IMR-90 (cell line): ENCODE results near the gene EFNA5. TPM values are rescaled to one million over a fixed set of nuclear protein-coding genes. Genes with fewer than 3 reads are reported as not detected.

Source experiments
- ATAC-seq: fragments of 200-7000 bp; cut with Tn5 transposase; 2 replicates; pipeline ENCODE4 v1.9.1; 2020; ENCODE audit warnings: low read depth, mild to moderate bottlenecking, moderate library complexity
- BruUV-seq: library from RNA; stranded (reverse); fragments of 400-500 nt; replicated peaks from 2 replicates; lab custom pipeline; 2021; lab: Mats Ljungman, UMichigan
- CTCF ChIA-PET: fragments of 300-600 bp; formaldehyde crosslinking; extraction: SDS; loops from one replicate; lab custom pipeline; 2021; ENCODE audit warnings: antibody characterized with exemption; lab: Yijun Ruan, JAX
- POLR2A ChIA-PET: fragments of 300-600 bp; sonication (Branson Sonifier 250); formaldehyde crosslinking; loops from one replicate; lab custom pipeline; 2022; ENCODE audit warnings: antibody characterized with exemption; ENCODE audit not compliant: unreplicated experiment; lab: Charles Lee
- DNase-seq: peaks from one replicate; pipeline ENCODE4 v3.0.0; 2013
- H2AFZ ChIP-seq: replicated peaks from 2 replicates; pipeline ENCODE3; 2013; ENCODE audit warnings: low read length, mild to moderate bottlenecking; ENCODE audit not compliant: poor library complexity
- H2AK5ac ChIP-seq: 2 replicates; pipeline ENCODE4 v1.6.1; 2013; ENCODE audit warnings: low read depth, low read length, inconsistent platforms
- H2AK9ac ChIP-seq: replicated peaks from 2 replicates; pipeline ENCODE3; 2013; ENCODE audit warnings: mild to moderate bottlenecking, low read depth, low read length, moderate library complexity; ENCODE audit not compliant: poor library complexity
- H2BK120ac ChIP-seq: 2 replicates; pipeline ENCODE4 v1.6.1; 2013; ENCODE audit warnings: low read depth, low read length, inconsistent platforms
- H2BK15ac ChIP-seq: 3 replicates; pipeline ENCODE4 v1.6.1; 2013; ENCODE audit warnings: low read depth, low read length, inconsistent platforms
- H2BK20ac ChIP-seq: 2 replicates; pipeline ENCODE4 v1.6.1; 2013; ENCODE audit warnings: low read depth, mild to moderate bottlenecking, inconsistent platforms, low read length, moderate library complexity
- H2BK5ac ChIP-seq: 2 replicates; pipeline ENCODE4 v1.6.1; 2013; ENCODE audit warnings: mild to moderate bottlenecking, low read depth, low read length, inconsistent platforms; ENCODE audit not compliant: poor library complexity, severe bottlenecking
- H3K14ac ChIP-seq: replicated peaks from 2 replicates; pipeline ENCODE4 v1.6.1; 2013; ENCODE audit warnings: low read depth, low read length, inconsistent platforms
- H3K18ac ChIP-seq: 2 replicates; pipeline ENCODE4 v1.6.1; 2013; ENCODE audit warnings: low read depth, low read length, control low read depth
- H3K23ac ChIP-seq: 2 replicates; pipeline ENCODE4 v1.6.1; 2013; ENCODE audit warnings: low read depth, low read length, inconsistent platforms
- H3K27ac ChIP-seq: 2 replicates; pipeline ENCODE4 v1.5.1; 2013; ENCODE audit warnings: mild to moderate bottlenecking, control low read depth, low read length; ENCODE audit not compliant: insufficient read depth
- H3K27me3 ChIP-seq: 2 replicates; pipeline ENCODE4 v1.6.1; 2013; ENCODE audit warnings: low read length; ENCODE audit not compliant: control insufficient read depth, insufficient read depth
- H3K36me3 ChIP-seq: 2 replicates; pipeline ENCODE4 v1.6.1; 2013; ENCODE audit warnings: low read length, mixed read lengths; ENCODE audit not compliant: control insufficient read depth, insufficient read depth
- H3K4ac ChIP-seq: 2 replicates; pipeline ENCODE4 v1.6.1; 2013; ENCODE audit warnings: low read depth, low read length, inconsistent platforms
- H3K4me1 ChIP-seq: 2 replicates; pipeline ENCODE4 v1.6.1; 2013; ENCODE audit warnings: low read length, mixed read lengths; ENCODE audit not compliant: control insufficient read depth, insufficient read depth
- H3K4me2 ChIP-seq: 2 replicates; pipeline ENCODE4 v1.6.1; 2013; ENCODE audit warnings: low read depth, mild to moderate bottlenecking, control low read depth, low read length, moderate library complexity
- H3K4me3 ChIP-seq: 2 replicates; pipeline ENCODE4 v1.5.1; 2013; ENCODE audit warnings: low read depth, mild to moderate bottlenecking, control low read depth, low read length, moderate library complexity; ENCODE audit not compliant: insufficient read depth
- H3K56ac ChIP-seq: 2 replicates; pipeline ENCODE4 v1.6.1; 2013; ENCODE audit warnings: low read length, inconsistent platforms; ENCODE audit not compliant: insufficient read depth; ENCODE audit errors: extremely low read depth
- H3K79me1 ChIP-seq, 2 experiments: 2 replicates each; pipeline ENCODE4 v1.6.1; 2013; ENCODE audit warnings: low read length in 2 of 2, inconsistent platforms in 1 of 2, low read depth in 1 of 2
- H3K9ac ChIP-seq: 2 replicates; pipeline ENCODE4 v1.6.1; 2013; ENCODE audit warnings: low read depth, low read length, control low read depth
- H3K9me1 ChIP-seq: 2 replicates; pipeline ENCODE4 v1.6.1; 2013; ENCODE audit warnings: low read length, inconsistent platforms; ENCODE audit not compliant: insufficient read depth
- H3K9me3 ChIP-seq: 2 replicates; pipeline ENCODE4 v1.6.1; 2013; ENCODE audit warnings: low read length; ENCODE audit not compliant: control insufficient read depth, insufficient read depth
- H4K20me1 ChIP-seq: 2 replicates; pipeline ENCODE4 v1.6.1; 2013; ENCODE audit warnings: low read length, inconsistent platforms; ENCODE audit not compliant: insufficient read depth
- H4K5ac ChIP-seq: 2 replicates; pipeline ENCODE4 v1.6.1; 2013; ENCODE audit warnings: mild to moderate bottlenecking, low read depth, low read length, control low read depth
- H4K8ac ChIP-seq, 2 experiments: 2 replicates each; pipeline ENCODE4 v1.6.1; 2013; ENCODE audit warnings: low read depth in 2 of 2, low read length in 2 of 2, control low read depth in 1 of 2, inconsistent platforms in 1 of 2
- H4K91ac ChIP-seq: 2 replicates; pipeline ENCODE4 v1.6.1; 2013; ENCODE audit warnings: low read depth, low read length, inconsistent platforms; ENCODE audit not compliant: insufficient read depth
- CEBPB ChIP-seq: IDR thresholded peaks from 2 replicates; pipeline ENCODE4 v1.6.1; 2012; ENCODE audit warnings: low read depth, low read length, improper control_type of control experiment
- WGBS, 2 experiments: methylation state at CpG; one replicate each; pipeline versions ENCODE4 v1.1.5 to v1.1.7; 2013; ENCODE audit warnings: missing lambda C conversion rate in 2 of 2; ENCODE audit not compliant: insufficient read length in 1 of 2; ENCODE audit errors: extremely low coverage in 2 of 2; 5-methylcytosine and 5-hydroxymethylcytosine counted together
- dilution Hi-C: fragments of 300-500 bp; cut with HindIII; formaldehyde crosslinking; loops from one replicate; pipeline ENCODE4 v1.14.3; 2018; ENCODE audit warnings: low sequenced_read_pairs; ENCODE audit not compliant: unreplicated experiment
- in situ Hi-C: fragments of 300-500 bp; cut with MboI; formaldehyde crosslinking; loops from 3 replicates; pipeline ENCODE4 v1.14.3; 2019; ENCODE audit warnings: low sequenced_read_pairs, inconsistent platforms, mixed read lengths
- intact Hi-C: fragments of 100-400 bp; cut with micrococcal nuclease; formaldehyde crosslinking; loops from 2 replicates; pipeline ENCODE4 v1.10.0; 2022
- polyA plus RNA-seq, 3 experiments: library from polyadenylated mRNA; depleted of rRNA; stranded (reverse); fragments of >200 nt; gene quantifications; 2 replicates each; pipeline ENCODE4 v1.2.3, GENCODE V29; 2012; ENCODE audit warnings: low replicate concordance in 1 of 3
- total RNA-seq: library from RNA; depleted of rRNA; stranded (reverse); fragments of >200 nt; gene quantifications from 2 replicates; pipeline ENCODE4 v1.2.3, GENCODE V29; 2012

The EFNA5 gene
- total and polyA plus RNA-seq, 2 of the 4 experiments (the other 2 are of a cell fraction), result 1.5 to 1.6 TPM

DNA sequence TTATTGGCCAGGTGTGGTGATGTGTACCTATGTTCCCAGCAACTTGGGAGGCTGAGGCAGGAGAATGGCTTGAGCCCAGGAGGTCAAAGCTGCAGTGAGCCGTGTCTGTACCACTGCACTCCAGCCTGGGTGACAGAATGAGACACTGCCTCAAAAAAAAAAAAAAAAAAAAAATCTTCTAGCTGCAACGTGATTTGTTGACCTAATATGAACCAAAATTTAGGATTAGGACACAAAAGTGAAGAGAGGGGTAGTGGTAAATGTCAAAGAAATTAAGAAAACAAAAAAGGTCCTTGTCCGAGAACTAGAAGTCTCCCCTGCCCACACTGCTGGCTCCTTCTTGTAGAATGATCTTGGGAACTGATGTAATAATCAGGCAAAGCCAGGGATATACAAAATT, 272.0 kb downstream of the EFNA5 start:
- Histone ChIP-seq H3K18ac (no peak overlapping the region), H3K14ac (no peak overlapping the region), H2BK15ac (no peak overlapping the region), H3K36me3 (no peaks in the 10 kb centered on the region), H3K56ac (no peak overlapping the region), H2BK20ac (no peak overlapping the region), H2BK5ac (no peak overlapping the region), H4K20me1 (no peaks in the 10 kb centered on the region), H3K9me3 (no peaks in the 10 kb centered on the region), H3K4ac (no peak overlapping the region), H3K4me1 (no peaks in the 10 kb centered on the region), H3K27me3 (no peaks in the 10 kb centered on the region), H3K4me2 (no peak overlapping the region), H3K9ac (no peak overlapping the region), H2AFZ (no peak overlapping the region), H3K9me1 (no peaks in the 10 kb centered on the region), H4K5ac (no peak overlapping the region), H2BK120ac (no peak overlapping the region), H4K8ac (no peak overlapping the region), H4K91ac (no peak overlapping the region), H3K4me3 (no peak overlapping the region), H2AK9ac (no peak overlapping the region), H3K23ac (no peak overlapping the region), H2AK5ac (no peak overlapping the region), H3K79me1 (no peaks in the 10 kb centered on the region), H3K27ac (no peak overlapping the region)
- 100% methylated on average over 1 of the region's 3 CpGs; no CpG with 5 or more reads in 1 of the 2 experiments for WGBS, 2 experiments
- no TSS peak for BruUV-seq
- dilution Hi-C loops, result no loop called here
- intact Hi-C loops, result no loop called here
- ChIA-PET CTCF (no interaction called here), POLR2A (no interaction called here)
- ATAC-seq, result no peak
- in situ Hi-C loops, result no loop called here
- DNase-seq, result no peak
- TF ChIP-seq CEBPB, result no peak
